Measurements from ENCODE around the gene CCND1. TPM values are rescaled to one million over a fixed set of nuclear protein-coding genes. Genes with fewer than 3 reads are reported as not detected.

The CCND1 gene
- total and polyA plus RNA-seq, 9 of the 15 experiments (the other 6 are each of a cell fraction or from before 2014, with no cell fraction given): 0.04 to 23.3 (median 3.8) TPM

- Histone ChIP-seq H3K79me2 (ENCODE audit: control insufficient read depth, insufficient read depth, low read length) (no peaks in the 10 kb centered on the region), H3K9me1 (ENCODE audit: control insufficient read depth, insufficient read depth, low read length) (peaks cover 3% of the 10 kb centered on the region), H2AFZ (ENCODE audit: low read depth, low read length) (no peak overlapping the region), H4K20me1 (replicated peaks; ENCODE audit: control insufficient read depth, insufficient read depth, low read length) (no peaks in the 10 kb centered on the region), H3K4me2 (ENCODE audit: insufficient read depth, low read length) (no peak overlapping the region), H3K4me3 (no peak overlapping the region), H3K27ac (ENCODE audit: extremely low read depth, low read depth, low read length) (no peak overlapping the region), H3K27me3 (ENCODE audit: control insufficient read depth in 2 of 2, insufficient read depth in 2 of 2, low read length in 2 of 2) (peaks cover 0 to 11% of the 10 kb centered on the region in 2 experiments; a peak in 3 of 5 replicates), H3K9me3 (replicated peaks; ENCODE audit: control insufficient read depth, insufficient read depth, low read depth, low read length) (no peaks in the 10 kb centered on the region), H3K9ac (ENCODE audit: insufficient read depth in 1 of 2, low read depth in 2 of 2, low read length in 2 of 2) (no peak overlapping the region), H3K4me1 (replicated peaks in 1 of 2; ENCODE audit: control insufficient read depth in 2 of 2, insufficient read depth in 2 of 2, low read length in 2 of 2) (peaks cover 0 to 13% of the 10 kb centered on the region in 2 experiments; a peak in 2 of 5 replicates), H3K36me3 (ENCODE audit: control insufficient read depth, insufficient read depth, low read length) (peaks cover 2% of the 10 kb centered on the region; the same call in 1 of the 3 replicates)
- intact Hi-C loops (cut with micrococcal nuclease) (no loop called here), in situ Hi-C loops (cut with MboI) (loop anchor here (25.0 kb wide), 2 partner anchors 822 to 1022 kb away; partner anchors contain the start of gene CPT1A)
- TF ChIP-seq MEIS2 (IDR thresholded peaks at IDR 0.05; ENCODE audit: partially characterized antibody) (no peak), NR2F6 (CRISPR knock-in tag; IDR thresholded peaks at IDR 0.05) (no peak), BCL6 (CRISPR knock-in tag; IDR thresholded peaks at IDR 0.05) (no peak), CBX2 (IDR thresholded peaks at IDR 0.05; ENCODE audit: insufficient read depth, low read length, poor library complexity, severe bottlenecking) (no peak), GTF2E2 (tag; IDR thresholded peaks at IDR 0.05) (no peak)
- FAIRE-seq (no peak), ATAC-seq (no peak), DNase-seq (ENCODE audit: extremely low read depth in 1 of 4, low spot score in 3 of 4) (no peak)
- WGBS (ENCODE audit: insufficient coverage, low coverage, missing lambda C conversion rate): 48% methylated on average over 11 of the region's 12 CpGs
- ChIA-PET POLR2A (interaction anchor here (0.7 to 1.8 kb wide), 2 partner anchors 15 to 299 kb away, joined by 3 to 10 read pairs; partner anchors contain the start of gene LTO1), CTCF (ENCODE audit: low intra/inter-chr PET ratio) (no interaction called here)
- BruUV-seq (replicated peaks): no TSS peak
Measured at GRCh38 chr11:69659591-69659990, 18.6 kb downstream of the CCND1 start.

GRCh38 chr11:69660001-69660500 lies 19.1 kb downstream of the CCND1 start:
- no peak for DNase-seq (ENCODE audit: extremely low read depth in 1 of 4, low spot score in 3 of 4)
- Histone ChIP-seq H3K4me2 (ENCODE audit: insufficient read depth, low read length) (no peak overlapping the region), H3K27ac (ENCODE audit: extremely low read depth, low read depth, low read length) (no peak overlapping the region), H3K9me1 (ENCODE audit: control insufficient read depth, insufficient read depth, low read length) (peaks cover 3% of the 10 kb centered on the region), H3K27me3 (ENCODE audit: control insufficient read depth in 2 of 2, insufficient read depth in 2 of 2, low read length in 2 of 2) (peaks cover 0 to 8% of the 10 kb centered on the region in 2 experiments; a peak in 3 of 5 replicates), H2AFZ (ENCODE audit: low read depth, low read length) (no peak overlapping the region), H3K9me3 (replicated peaks; ENCODE audit: control insufficient read depth, insufficient read depth, low read depth, low read length) (no peaks in the 10 kb centered on the region), H3K4me1 (replicated peaks in 1 of 2; ENCODE audit: control insufficient read depth in 2 of 2, insufficient read depth in 2 of 2, low read length in 2 of 2) (peaks cover 0 to 13% of the 10 kb centered on the region in 2 experiments; a peak in 2 of 5 replicates), H3K36me3 (ENCODE audit: control insufficient read depth, insufficient read depth, low read length) (peaks cover 6% of the 10 kb centered on the region; the same call in 1 of the 3 replicates), H3K4me3 (no peak overlapping the region), H3K9ac (ENCODE audit: insufficient read depth in 1 of 2, low read depth in 2 of 2, low read length in 2 of 2) (no peak overlapping the region), H3K79me2 (ENCODE audit: control insufficient read depth, insufficient read depth, low read length) (no peaks in the 10 kb centered on the region), H4K20me1 (replicated peaks; ENCODE audit: control insufficient read depth, insufficient read depth, low read length) (no peaks in the 10 kb centered on the region)
- no peak for ATAC-seq
- ChIA-PET POLR2A (interaction anchor here (0.7 to 1.8 kb wide), 4 partner anchors 9 to 298 kb away, joined by 3 to 10 read pairs (median 3); partner anchors contain the start of gene LTO1), CTCF (ENCODE audit: low intra/inter-chr PET ratio) (no interaction called here)
- WGBS (ENCODE audit: insufficient coverage, low coverage, missing lambda C conversion rate): 80% methylated on average over 2 of the region's 4 CpGs
- no peak for FAIRE-seq
- intact Hi-C loops (cut with micrococcal nuclease) (no loop called here), in situ Hi-C loops (cut with MboI) (loop anchor here (25.0 kb wide), 2 partner anchors 823 to 1023 kb away; partner anchors contain the start of gene CPT1A)
- no peak for TF ChIP-seq MLLT1 (IDR thresholded peaks at IDR 0.05)
- TF ChIP-seq ZNF217 (CRISPR knock-in tag; IDR thresholded peaks at IDR 0.05): no peak
- no TSS peak for BruUV-seq (replicated peaks)
